Measurements from ENCODE around the gene ACOX1.

ACOX1 gene

GRCh38 chr17:76008208-76008607 is 29.2 kb upstream of the ACOX1 start:
- no peak for DNase-seq (ENCODE audit: low read depth in 1 of 2, low spot score in 1 of 2)
- H3K4me3 ChIP-seq (replicated peaks; ENCODE audit: insufficient read depth, low read length) = no peak overlapping the region
- TF ChIP-seq POLR2AphosphoS5 (IDR thresholded peaks at IDR 0.05; ENCODE audit: low read depth) (no peak), GABPA (IDR thresholded peaks at IDR 0.05; ENCODE audit: low read depth) (no peak), SPI1 (IDR thresholded peaks at IDR 0.05; ENCODE audit: borderline replicate concordance, low read depth) (no peak)
- TF ChIP-seq, protein P1, sequence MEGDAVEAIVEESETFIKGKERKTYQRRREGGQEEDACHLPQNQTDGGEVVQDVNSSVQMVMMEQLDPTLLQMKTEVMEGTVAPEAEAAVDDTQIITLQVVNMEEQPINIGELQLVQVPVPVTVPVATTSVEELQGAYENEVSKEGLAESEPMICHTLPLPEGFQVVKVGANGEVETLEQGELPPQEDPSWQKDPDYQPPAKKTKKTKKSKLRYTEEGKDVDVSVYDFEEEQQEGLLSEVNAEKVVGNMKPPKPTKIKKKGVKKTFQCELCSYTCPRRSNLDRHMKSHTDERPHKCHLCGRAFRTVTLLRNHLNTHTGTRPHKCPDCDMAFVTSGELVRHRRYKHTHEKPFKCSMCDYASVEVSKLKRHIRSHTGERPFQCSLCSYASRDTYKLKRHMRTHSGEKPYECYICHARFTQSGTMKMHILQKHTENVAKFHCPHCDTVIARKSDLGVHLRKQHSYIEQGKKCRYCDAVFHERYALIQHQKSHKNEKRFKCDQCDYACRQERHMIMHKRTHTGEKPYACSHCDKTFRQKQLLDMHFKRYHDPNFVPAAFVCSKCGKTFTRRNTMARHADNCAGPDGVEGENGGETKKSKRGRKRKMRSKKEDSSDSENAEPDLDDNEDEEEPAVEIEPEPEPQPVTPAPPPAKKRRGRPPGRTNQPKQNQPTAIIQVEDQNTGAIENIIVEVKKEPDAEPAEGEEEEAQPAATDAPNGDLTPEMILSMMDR (IDR thresholded peaks at IDR 0.05; ENCODE audit: insufficient read depth, low read length) = no peak
- TF ChIP-seq, protein P2, sequence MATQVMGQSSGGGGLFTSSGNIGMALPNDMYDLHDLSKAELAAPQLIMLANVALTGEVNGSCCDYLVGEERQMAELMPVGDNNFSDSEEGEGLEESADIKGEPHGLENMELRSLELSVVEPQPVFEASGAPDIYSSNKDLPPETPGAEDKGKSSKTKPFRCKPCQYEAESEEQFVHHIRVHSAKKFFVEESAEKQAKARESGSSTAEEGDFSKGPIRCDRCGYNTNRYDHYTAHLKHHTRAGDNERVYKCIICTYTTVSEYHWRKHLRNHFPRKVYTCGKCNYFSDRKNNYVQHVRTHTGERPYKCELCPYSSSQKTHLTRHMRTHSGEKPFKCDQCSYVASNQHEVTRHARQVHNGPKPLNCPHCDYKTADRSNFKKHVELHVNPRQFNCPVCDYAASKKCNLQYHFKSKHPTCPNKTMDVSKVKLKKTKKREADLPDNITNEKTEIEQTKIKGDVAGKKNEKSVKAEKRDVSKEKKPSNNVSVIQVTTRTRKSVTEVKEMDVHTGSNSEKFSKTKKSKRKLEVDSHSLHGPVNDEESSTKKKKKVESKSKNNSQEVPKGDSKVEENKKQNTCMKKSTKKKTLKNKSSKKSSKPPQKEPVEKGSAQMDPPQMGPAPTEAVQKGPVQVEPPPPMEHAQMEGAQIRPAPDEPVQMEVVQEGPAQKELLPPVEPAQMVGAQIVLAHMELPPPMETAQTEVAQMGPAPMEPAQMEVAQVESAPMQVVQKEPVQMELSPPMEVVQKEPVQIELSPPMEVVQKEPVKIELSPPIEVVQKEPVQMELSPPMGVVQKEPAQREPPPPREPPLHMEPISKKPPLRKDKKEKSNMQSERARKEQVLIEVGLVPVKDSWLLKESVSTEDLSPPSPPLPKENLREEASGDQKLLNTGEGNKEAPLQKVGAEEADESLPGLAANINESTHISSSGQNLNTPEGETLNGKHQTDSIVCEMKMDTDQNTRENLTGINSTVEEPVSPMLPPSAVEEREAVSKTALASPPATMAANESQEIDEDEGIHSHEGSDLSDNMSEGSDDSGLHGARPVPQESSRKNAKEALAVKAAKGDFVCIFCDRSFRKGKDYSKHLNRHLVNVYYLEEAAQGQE (IDR thresholded peaks at IDR 0.05; ENCODE audit: insufficient replicate concordance, low read depth) = no peak

GRCh38 chr17:76007850-76008165 is 28.8 kb upstream of the ACOX1 start:
- Histone ChIP-seq H3K27me3 (ENCODE audit: insufficient read depth, poor library complexity, severe bottlenecking) (no peaks in the 10 kb centered on the region), H3K4me3 (replicated peaks; ENCODE audit: insufficient read depth, low read length) (no peak overlapping the region), H3K27ac (replicated peaks) (no peak overlapping the region)
- DNase-seq (ENCODE audit: low read depth in 1 of 2, low spot score in 1 of 2) = no peak
- no peak for TF ChIP-seq SPI1 (IDR thresholded peaks at IDR 0.05; ENCODE audit: borderline replicate concordance, low read depth)
- TF ChIP-seq, protein P2 (IDR thresholded peaks at IDR 0.05; ENCODE audit: insufficient replicate concordance, low read depth) = no peak
- TF ChIP-seq GABPA (IDR thresholded peaks at IDR 0.05; ENCODE audit: low read depth) = no peak
- no peak for TF ChIP-seq POLR2AphosphoS5 (IDR thresholded peaks at IDR 0.05; ENCODE audit: low read depth)
- TF ChIP-seq, protein P1 (IDR thresholded peaks at IDR 0.05; ENCODE audit: insufficient read depth, low read length) = no peak

More at GRCh38 chr17:76008208-76008607, 29.2 kb upstream of the ACOX1 start:
- Histone ChIP-seq H3K27me3 (ENCODE audit: insufficient read depth, poor library complexity, severe bottlenecking) (no peaks in the 10 kb centered on the region), H3K27ac (replicated peaks) (no peak overlapping the region)

DNA sequence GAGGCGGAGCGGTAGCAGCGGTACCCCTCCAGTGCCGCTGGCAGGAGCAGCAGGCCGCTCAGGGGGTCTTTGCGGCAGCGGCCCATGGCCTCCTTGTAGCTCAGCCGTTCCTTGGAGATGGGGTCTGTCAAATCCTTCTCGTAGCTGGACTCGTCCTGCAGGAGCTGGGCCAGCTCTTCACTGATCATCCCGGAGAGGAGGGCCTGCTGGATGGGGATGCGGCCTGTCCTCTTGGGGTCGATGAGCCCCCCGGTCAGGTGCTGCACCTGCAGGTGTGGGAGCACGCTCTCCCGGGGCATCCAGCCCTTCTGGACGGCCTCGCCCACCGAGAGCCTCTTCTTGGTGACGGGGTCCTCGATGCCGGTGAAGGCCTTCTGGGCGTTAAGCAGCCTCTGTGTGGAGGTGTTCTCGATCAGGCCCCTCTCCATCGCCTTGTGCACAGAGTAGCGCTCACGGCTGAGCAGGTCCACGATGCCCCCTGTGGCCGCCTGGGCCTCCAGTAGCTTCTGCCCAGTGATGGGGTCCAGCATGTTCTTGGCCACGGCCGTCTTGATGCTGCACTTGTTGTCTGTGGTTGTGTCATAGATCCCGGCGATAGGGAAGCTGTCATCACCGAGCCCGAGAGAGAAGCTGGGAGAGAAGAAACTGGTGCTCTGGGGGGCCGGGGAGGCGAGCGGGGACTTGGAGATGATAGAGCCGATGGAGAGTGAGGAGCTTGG is 28.3 kb upstream of the ACOX1 start:
- H3K27ac ChIP-seq (replicated peaks) = no peak overlapping the region
- H3K27me3 ChIP-seq (ENCODE audit: insufficient read depth, poor library complexity, severe bottlenecking) = no peaks in the 10 kb centered on the region
- no peak for TF ChIP-seq POLR2AphosphoS5 (IDR thresholded peaks at IDR 0.05; ENCODE audit: low read depth)
- TF ChIP-seq, protein P1 (IDR thresholded peaks at IDR 0.05; ENCODE audit: insufficient read depth, low read length) = no peak
- TF ChIP-seq, protein P2 (IDR thresholded peaks at IDR 0.05; ENCODE audit: insufficient replicate concordance, low read depth) = no peak
- no peak for TF ChIP-seq SPI1 (IDR thresholded peaks at IDR 0.05; ENCODE audit: borderline replicate concordance, low read depth)
- no peak for TF ChIP-seq GABPA (IDR thresholded peaks at IDR 0.05; ENCODE audit: low read depth)
- DNase-seq (ENCODE audit: low read depth in 1 of 2, low spot score in 1 of 2) = no peak
- H3K4me3 ChIP-seq (replicated peaks; ENCODE audit: insufficient read depth, low read length) = no peak overlapping the region

All from HL-60 (cell line).